BLaER1 treated with 17β-estradiol and CSF1 and Interleukin-3, amounts not matched to agents 10 nM and 100 nM (cell line): ENCODE measurements around the gene PBX1.

ENCODE experiments used
- H3K27ac ChIP-seq, 11 experiments: shearing (Covaris generic); formaldehyde crosslinking; 2 replicates each; pipeline ENCODE4 v1.8.1; 2022
- H3K27me3 ChIP-seq, 11 experiments: shearing (Covaris generic); formaldehyde crosslinking; 2 replicates each; pipeline ENCODE4 v1.8.1; 2022
- H3K36me3 ChIP-seq, 11 experiments: shearing (Covaris generic); formaldehyde crosslinking; 2 replicates each; pipeline ENCODE4 v1.8.1; 2022
- H3K4me1 ChIP-seq, 10 experiments: shearing (Covaris generic); formaldehyde crosslinking; 2 replicates each; pipeline ENCODE4 v1.8.1; 2022
- H3K4me2 ChIP-seq, 11 experiments: shearing (Covaris generic); formaldehyde crosslinking; 2 replicates each; pipeline ENCODE4 v1.8.1; 2022
- H3K4me3 ChIP-seq, 10 experiments: shearing (Covaris generic); formaldehyde crosslinking; 2 replicates each; pipeline ENCODE4 v1.8.1; 2022
- H3K9ac ChIP-seq, 11 experiments: shearing (Covaris generic); formaldehyde crosslinking; 2 replicates each; pipeline ENCODE4 v1.8.1; 2022
- H3K9me3 ChIP-seq, 11 experiments: shearing (Covaris generic); formaldehyde crosslinking; replicated peaks in 1 of 11; 2 replicates each; pipeline ENCODE4 v1.8.1; 2022
- H4K20me1 ChIP-seq, 11 experiments: shearing (Covaris generic); formaldehyde crosslinking; 2 replicates each; pipeline ENCODE4 v1.8.1; 2022
- Cebpa-rat ChIP-seq, 11 experiments: shearing (Covaris generic); IDR thresholded peaks; 2 replicates each; pipeline ENCODE4 v1.8.1; 2022

Gene PBX1

DNA sequence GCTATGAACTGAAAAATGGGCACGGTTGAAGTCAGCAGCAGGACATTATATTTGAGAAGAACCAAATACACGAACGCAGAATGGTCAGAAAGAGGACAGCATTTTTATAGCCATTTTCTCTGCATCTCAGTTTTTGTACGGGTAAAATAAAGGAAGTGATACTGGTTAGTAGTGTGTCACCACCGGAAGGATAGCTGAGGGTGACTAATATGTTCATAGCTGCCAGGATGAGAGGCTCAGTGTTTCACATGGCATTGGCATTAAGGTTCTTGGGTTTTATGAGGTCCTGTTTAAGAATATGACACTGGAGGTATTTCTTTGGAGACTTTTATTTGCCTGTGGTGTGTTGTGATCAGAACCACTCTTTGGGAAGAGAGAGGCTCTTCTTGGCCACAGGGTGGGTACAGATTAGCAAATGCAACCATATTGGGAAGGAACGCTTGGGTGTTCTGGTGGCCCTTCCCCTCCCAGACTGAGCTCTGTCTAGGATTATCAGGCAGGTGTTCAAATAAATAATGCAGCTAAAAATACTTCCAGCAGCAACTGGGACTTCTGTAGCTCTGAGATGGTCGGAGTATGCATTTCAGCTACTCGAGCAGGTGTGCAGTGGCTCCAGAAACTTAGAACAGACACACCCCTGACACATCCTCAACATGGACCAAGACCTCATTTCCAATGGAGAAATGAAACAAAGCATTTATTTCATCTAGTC, 158.2 kb downstream of the PBX1 start:
- no peak for TF ChIP-seq Cebpa-rat (IDR thresholded peaks at IDR 0.05)
- H4K20me1 ChIP-seq = peaks cover 16 to 98% (median 87%) of the 10 kb centered on the region in 11 experiments; a peak in 21 of 22 replicates
- peak overlapping the region; percentile 55 to 94 (median 83) for H3K4me2 ChIP-seq
- H3K27ac ChIP-seq = peak overlapping the region in 5 of 11 experiments; percentile 16 to 52 (median 41); a peak in 7 of 22 replicates
- no peaks in the 10 kb centered on the region for H3K9me3 ChIP-seq
- peaks cover 12 to 69% (median 26%) of the 10 kb centered on the region in 11 experiments; a peak in 20 of 22 replicates for H3K36me3 ChIP-seq
- H3K9ac ChIP-seq = peak overlapping the region in 2 of 11 experiments; percentile 17 to 34; a peak in 1 of 22 replicates
- H3K4me3 ChIP-seq = 0 out of 20 replicates have a peak overlapping the region, but pooled peaks of 1 of the 10 experiments have one; percentile 1
- H3K4me1 ChIP-seq = peaks cover 70 to 87% (median 80%) of the 10 kb centered on the region in 10 experiments
- peaks cover 0 to 66% (median 0%) of the 10 kb centered on the region in 11 experiments; a peak in 8 of 22 replicates for H3K27me3 ChIP-seq

DNA sequence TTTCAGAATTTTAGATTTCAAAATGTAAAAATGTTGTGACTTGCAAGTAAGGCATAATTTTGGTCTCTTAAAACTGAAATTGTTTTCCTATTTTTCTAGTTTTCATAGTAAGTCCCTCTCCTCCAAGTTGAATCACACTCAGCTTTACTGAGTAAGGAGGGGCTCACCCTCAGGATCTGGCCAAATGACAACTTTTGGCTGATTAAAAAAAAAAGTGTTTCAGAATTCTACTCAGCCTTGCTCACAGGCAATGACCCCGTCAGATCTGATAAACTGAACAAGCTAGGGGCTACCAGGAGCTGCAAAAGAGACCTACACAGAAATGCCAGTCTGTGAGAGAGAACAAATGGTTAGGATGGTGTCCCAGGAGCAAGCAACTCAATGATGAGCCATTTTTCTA, 159.8 kb downstream of the PBX1 start:
- H3K4me2 ChIP-seq = peak overlapping the region in 10 of 11 experiments; percentile 2 to 91 (median 82); a peak in 13 of 22 replicates
- H3K27me3 ChIP-seq = peaks cover 0 to 66% (median 0%) of the 10 kb centered on the region in 11 experiments; a peak in 8 of 22 replicates
- H3K4me1 ChIP-seq = peaks cover 67 to 94% (median 72%) of the 10 kb centered on the region in 10 experiments
- peaks cover 27 to 98% (median 85%) of the 10 kb centered on the region in 11 experiments; a peak in 21 of 22 replicates for H4K20me1 ChIP-seq
- no peak overlapping the region for H3K4me3 ChIP-seq
- no peak overlapping the region for H3K9ac ChIP-seq
- TF ChIP-seq Cebpa-rat (IDR thresholded peaks at IDR 0.05) = no peak
- no peak overlapping the region for H3K27ac ChIP-seq
- no peaks in the 10 kb centered on the region for H3K9me3 ChIP-seq
- H3K36me3 ChIP-seq = peaks cover 9 to 71% (median 36%) of the 10 kb centered on the region in 11 experiments; a peak in 20 of 22 replicates

- Histone ChIP-seq H3K4me1 (peaks cover 67 to 85% (median 71%) of the 10 kb centered on the region in 10 experiments), H3K9ac (0 out of 22 replicates have a peak overlapping the region, but pooled peaks of 1 of the 11 experiments have one; percentile 8), H3K27ac (peak overlapping the region in 2 of 11 experiments; percentile 8 to 9; a peak in 2 of 22 replicates), H4K20me1 (peaks cover 27 to 98% (median 83%) of the 10 kb centered on the region in 11 experiments; a peak in 21 of 22 replicates), H3K27me3 (peaks cover 0 to 60% (median 0%) of the 10 kb centered on the region in 11 experiments; a peak in 7 of 22 replicates), H3K4me3 (no peak overlapping the region), H3K4me2 (peak overlapping the region; percentile 79 to 92 (median 87)), H3K9me3 (peaks cover 0 to 1% (median 0%) of the 10 kb centered on the region in 11 experiments; a peak in 1 of 22 replicates), H3K36me3 (peaks cover 17 to 72% (median 38%) of the 10 kb centered on the region in 11 experiments; a peak in 21 of 22 replicates)
- no peak for TF ChIP-seq Cebpa-rat (IDR thresholded peaks at IDR 0.05)
Measured at GRCh38 chr1:164719676-164720439, 160.9 kb downstream of the PBX1 start.

DNA sequence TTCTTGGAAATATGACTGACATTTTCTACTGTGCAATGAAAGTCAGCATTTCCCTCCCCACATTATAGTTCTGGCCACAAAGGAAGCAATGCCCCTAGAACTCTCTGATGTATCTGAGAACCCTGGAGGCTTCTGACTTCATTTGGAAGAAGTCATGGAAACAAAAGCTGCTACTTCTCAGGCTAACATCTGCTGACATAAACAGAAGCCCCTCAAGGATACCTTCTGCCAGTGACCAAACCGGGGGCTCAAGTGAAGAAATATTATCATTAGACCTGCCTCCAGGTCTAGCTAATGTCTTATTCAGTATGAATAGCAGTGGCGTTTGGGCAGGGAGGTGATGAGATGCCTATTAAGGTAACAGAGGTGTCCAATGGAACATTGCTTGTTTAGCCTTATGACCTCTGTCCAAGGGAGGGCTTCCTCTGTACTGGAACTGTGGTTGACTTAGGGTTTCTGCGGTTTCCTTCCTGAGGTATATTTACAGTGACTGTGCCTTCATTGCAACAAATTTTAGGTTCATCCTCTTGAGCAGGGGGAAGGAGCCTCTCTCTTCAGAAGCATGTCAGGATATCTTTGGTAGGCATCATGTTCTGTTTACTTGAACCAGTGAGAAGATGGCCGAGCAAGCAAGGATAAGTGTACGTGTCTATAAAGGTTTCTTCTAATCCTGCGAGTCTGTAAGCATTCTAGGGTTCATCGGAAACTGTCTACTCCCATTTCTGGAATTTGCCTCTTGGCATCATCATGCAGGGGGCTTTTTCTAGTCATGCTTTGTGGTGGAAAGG, 161.7 kb downstream of the PBX1 start:
- peaks cover 62 to 77% (median 67%) of the 10 kb centered on the region in 10 experiments for H3K4me1 ChIP-seq
- TF ChIP-seq Cebpa-rat (IDR thresholded peaks at IDR 0.05) = no peak
- H3K36me3 ChIP-seq = peaks cover 25 to 73% (median 46%) of the 10 kb centered on the region in 11 experiments
- H3K9ac ChIP-seq = peak overlapping the region in 4 of 11 experiments; percentile 5 to 16 (median 8); a peak in 4 of 22 replicates
- peak overlapping the region in 4 of 10 experiments; percentile 11 to 36 (median 20); a peak in 3 of 20 replicates for H3K4me3 ChIP-seq
- H3K27me3 ChIP-seq = peaks cover 0 to 59% (median 0%) of the 10 kb centered on the region in 11 experiments; a peak in 7 of 22 replicates
- peaks cover 0 to 9% (median 0%) of the 10 kb centered on the region in 11 experiments; a peak in 1 of 22 replicates for H3K9me3 ChIP-seq
- peaks cover 27 to 96% (median 79%) of the 10 kb centered on the region in 11 experiments; a peak in 21 of 22 replicates for H4K20me1 ChIP-seq
- peak overlapping the region; percentile 79 to 92 (median 87) for H3K4me2 ChIP-seq
- H3K27ac ChIP-seq = peak overlapping the region in 2 of 11 experiments; percentile 8 to 9; a peak in 3 of 22 replicates

DNA sequence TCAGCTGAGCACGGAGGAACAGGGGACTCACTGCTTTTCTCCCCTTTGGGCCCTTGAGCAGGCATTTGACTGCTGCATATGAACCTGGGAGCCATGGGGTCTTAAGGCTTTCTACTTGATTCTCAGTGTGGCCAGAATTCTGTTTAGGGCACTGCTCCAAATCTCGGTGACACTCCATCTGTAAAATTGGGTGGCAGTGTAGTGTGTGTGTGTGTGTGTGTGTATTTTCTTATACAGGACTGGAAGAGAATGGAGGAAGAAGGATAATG, 162.2 kb downstream of the PBX1 start:
- H3K4me1 ChIP-seq = peaks cover 59 to 72% (median 62%) of the 10 kb centered on the region in 10 experiments
- H3K36me3 ChIP-seq = peaks cover 30 to 73% (median 51%) of the 10 kb centered on the region in 11 experiments
- H3K27me3 ChIP-seq = peaks cover 0 to 59% (median 0%) of the 10 kb centered on the region in 11 experiments; a peak in 6 of 22 replicates
- H3K4me3 ChIP-seq = peak overlapping the region in 4 of 10 experiments; percentile 11 to 36 (median 20); a peak in 3 of 20 replicates
- H4K20me1 ChIP-seq = peaks cover 27 to 93% (median 75%) of the 10 kb centered on the region in 11 experiments; a peak in 21 of 22 replicates
- H3K9ac ChIP-seq = peak overlapping the region in 2 of 11 experiments; percentile 7 to 16; a peak in 4 of 22 replicates
- no peak for TF ChIP-seq Cebpa-rat (IDR thresholded peaks at IDR 0.05)
- H3K27ac ChIP-seq = peak overlapping the region in 1 of 11 experiments; percentile 8; a peak in 1 of 22 replicates
- H3K4me2 ChIP-seq = peak overlapping the region; percentile 79 to 92 (median 87)
- peaks cover 0 to 11% (median 0%) of the 10 kb centered on the region in 11 experiments; a peak in 1 of 22 replicates for H3K9me3 ChIP-seq

GRCh38 chr1:164723296-164723798, 164.4 kb downstream of the PBX1 start:
- no peak for TF ChIP-seq Cebpa-rat (IDR thresholded peaks at IDR 0.05)
- peak overlapping the region in 1 of 11 experiments; percentile 91; a peak in 2 of 22 replicates for H3K4me2 ChIP-seq
- H3K4me3 ChIP-seq = no peak overlapping the region
- peaks cover 0 to 57% (median 0%) of the 10 kb centered on the region in 11 experiments; a peak in 6 of 22 replicates for H3K27me3 ChIP-seq
- H3K9ac ChIP-seq = no peak overlapping the region
- peaks cover 38 to 80% (median 69%) of the 10 kb centered on the region in 11 experiments for H3K36me3 ChIP-seq
- H3K4me1 ChIP-seq = peaks cover 38 to 50% (median 40%) of the 10 kb centered on the region in 10 experiments
- H3K9me3 ChIP-seq = peaks cover 0 to 11% (median 0%) of the 10 kb centered on the region in 11 experiments; a peak in 1 of 22 replicates
- H3K27ac ChIP-seq = no peak overlapping the region
- H4K20me1 ChIP-seq = peaks cover 27 to 85% (median 59%) of the 10 kb centered on the region in 11 experiments; a peak in 21 of 22 replicates

DNA sequence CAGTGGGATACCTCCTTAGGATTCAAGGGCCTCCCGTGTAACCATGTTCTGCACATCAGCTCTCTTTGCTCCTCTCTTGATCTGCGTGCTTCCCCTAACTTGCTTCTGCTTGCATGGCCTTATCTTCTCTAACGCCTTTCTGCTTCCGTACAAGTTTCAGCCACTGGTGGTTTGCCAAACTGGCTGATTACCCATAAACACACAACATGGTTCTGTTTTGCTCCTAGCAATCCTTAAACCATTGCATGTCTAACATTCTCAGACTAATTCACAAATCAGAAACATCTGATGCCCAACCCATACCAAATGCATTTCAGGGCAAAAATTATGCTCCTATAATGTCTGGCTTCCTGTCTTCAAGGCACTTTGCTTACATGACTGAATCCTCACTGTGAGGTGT, 166.4 kb downstream of the PBX1 start:
- H3K9me3 ChIP-seq = peaks cover 0 to 11% (median 0%) of the 10 kb centered on the region in 11 experiments; a peak in 1 of 22 replicates
- H3K4me2 ChIP-seq = no peak overlapping the region
- peaks cover 0 to 46% (median 0%) of the 10 kb centered on the region in 11 experiments; a peak in 5 of 22 replicates for H3K27me3 ChIP-seq
- peaks cover 17 to 30% (median 20%) of the 10 kb centered on the region in 10 experiments for H3K4me1 ChIP-seq
- no peak overlapping the region for H3K4me3 ChIP-seq
- no peak overlapping the region for H3K27ac ChIP-seq
- H4K20me1 ChIP-seq = peaks cover 13 to 75% (median 39%) of the 10 kb centered on the region in 11 experiments; a peak in 21 of 22 replicates
- no peak overlapping the region for H3K9ac ChIP-seq
- TF ChIP-seq Cebpa-rat (IDR thresholded peaks at IDR 0.05) = no peak
- peaks cover 38 to 94% (median 76%) of the 10 kb centered on the region in 11 experiments for H3K36me3 ChIP-seq
